NB4 (cell line): ENCODE measurements around the gene CNPY3.
"Not testable (repeated sequence)": the region's sequence is repeated elsewhere in the genome, so short reads cannot be mapped to it uniquely, and the experiment has no call there.

Experiments used
- DNase-seq: peaks from one replicate; pipeline ENCODE4 v3.0.0; 2010; ENCODE audit warnings: low read depth
- H3K4me3 ChIP-seq: one replicate; pipeline ENCODE4 v1.5.1; 2011; ENCODE audit warnings: mild to moderate bottlenecking, low read depth, low read length, moderate library complexity
- MYC ChIP-seq: IDR thresholded peaks from 2 replicates; pipeline ENCODE4 v1.6.1; 2011; ENCODE audit warnings: low read depth, low read length
- POLR2A ChIP-seq: IDR thresholded peaks from 2 replicates; pipeline ENCODE4 v1.6.1; 2011; ENCODE audit warnings: mild to moderate bottlenecking; ENCODE audit not compliant: insufficient read length; ENCODE audit errors: extremely low read depth
- TF ChIP-seq, protein P1 (sequence below): IDR thresholded peaks from one replicate; pipeline ENCODE4 v1.5.1; 2012; ENCODE audit warnings: low read depth, low read length
- TF ChIP-seq, protein P2 (sequence below): IDR thresholded peaks from 2 replicates; pipeline ENCODE4 v1.6.1; 2011; ENCODE audit warnings: low read depth, low read length

The CNPY3 gene

DNA sequence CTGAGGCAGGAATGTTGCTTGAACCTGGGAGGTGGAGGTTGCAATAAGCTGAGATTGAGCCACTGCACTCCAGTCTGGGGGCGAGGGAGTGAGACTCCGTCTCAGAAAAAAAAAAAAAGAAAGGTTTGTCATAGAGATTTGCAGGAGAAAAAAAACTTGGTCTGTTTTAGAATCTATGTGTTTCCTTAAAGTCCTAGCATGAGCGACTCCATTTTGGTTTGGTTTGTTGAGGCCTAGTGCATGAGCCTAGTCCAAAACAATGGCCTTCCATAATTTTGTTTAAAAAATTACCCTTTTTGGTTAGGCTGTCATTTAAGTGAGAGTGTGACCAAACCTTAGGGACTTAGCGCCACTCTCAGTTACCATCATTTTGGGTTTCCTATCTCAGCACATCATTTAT, 23.1 kb downstream of the CNPY3 start:
- no peak for DNase-seq
- TF ChIP-seq MYC (no peak), POLR2A (no peak)
- TF ChIP-seq, protein P1, sequence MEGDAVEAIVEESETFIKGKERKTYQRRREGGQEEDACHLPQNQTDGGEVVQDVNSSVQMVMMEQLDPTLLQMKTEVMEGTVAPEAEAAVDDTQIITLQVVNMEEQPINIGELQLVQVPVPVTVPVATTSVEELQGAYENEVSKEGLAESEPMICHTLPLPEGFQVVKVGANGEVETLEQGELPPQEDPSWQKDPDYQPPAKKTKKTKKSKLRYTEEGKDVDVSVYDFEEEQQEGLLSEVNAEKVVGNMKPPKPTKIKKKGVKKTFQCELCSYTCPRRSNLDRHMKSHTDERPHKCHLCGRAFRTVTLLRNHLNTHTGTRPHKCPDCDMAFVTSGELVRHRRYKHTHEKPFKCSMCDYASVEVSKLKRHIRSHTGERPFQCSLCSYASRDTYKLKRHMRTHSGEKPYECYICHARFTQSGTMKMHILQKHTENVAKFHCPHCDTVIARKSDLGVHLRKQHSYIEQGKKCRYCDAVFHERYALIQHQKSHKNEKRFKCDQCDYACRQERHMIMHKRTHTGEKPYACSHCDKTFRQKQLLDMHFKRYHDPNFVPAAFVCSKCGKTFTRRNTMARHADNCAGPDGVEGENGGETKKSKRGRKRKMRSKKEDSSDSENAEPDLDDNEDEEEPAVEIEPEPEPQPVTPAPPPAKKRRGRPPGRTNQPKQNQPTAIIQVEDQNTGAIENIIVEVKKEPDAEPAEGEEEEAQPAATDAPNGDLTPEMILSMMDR, result no peak
- TF ChIP-seq, protein P2, sequence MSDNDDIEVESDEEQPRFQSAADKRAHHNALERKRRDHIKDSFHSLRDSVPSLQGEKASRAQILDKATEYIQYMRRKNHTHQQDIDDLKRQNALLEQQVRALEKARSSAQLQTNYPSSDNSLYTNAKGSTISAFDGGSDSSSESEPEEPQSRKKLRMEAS, result no peak
- H3K4me3 ChIP-seq, result no peak overlapping the region

DNA sequence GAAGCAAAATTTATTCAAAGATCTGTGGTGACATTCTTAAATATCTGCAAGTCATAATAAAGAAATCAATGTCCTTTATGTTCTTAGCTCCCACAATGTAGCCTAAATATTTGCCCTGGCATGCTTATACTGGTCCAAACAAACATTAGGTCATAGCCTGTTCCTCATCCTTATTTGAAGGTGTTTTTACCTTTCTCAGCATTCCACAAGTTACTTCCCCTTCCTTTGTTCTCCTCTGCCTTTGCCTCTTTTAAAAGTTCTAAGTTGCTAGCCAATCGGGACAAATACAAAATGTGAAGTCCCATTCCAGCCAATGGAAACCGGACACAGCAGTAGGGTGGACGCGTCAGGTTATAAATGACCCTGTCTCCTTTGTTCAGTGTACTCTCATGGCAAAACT, 25.1 kb downstream of the CNPY3 start:
- not testable (repeated sequence) for DNase-seq, H3K4me3 ChIP-seq

DNA sequence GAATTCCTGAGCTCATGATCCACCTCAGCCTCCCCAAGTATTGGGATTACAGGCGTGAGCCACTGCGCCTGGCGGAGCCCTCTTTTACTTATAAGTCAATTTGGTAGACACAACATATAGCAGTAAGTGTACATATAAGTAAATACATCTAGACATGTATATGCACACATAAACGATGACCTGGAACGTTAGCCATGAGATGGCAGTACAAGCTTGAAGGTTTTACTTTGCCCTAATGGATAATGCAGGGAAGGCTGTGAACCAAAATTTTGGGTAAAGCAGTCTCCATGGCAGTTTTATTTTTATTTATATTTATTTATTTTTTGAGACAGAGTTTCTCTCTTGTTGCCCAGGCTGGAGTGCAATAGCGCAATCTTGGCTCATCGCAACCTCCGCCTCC, 28.8 kb downstream of the CNPY3 start:
- TF ChIP-seq MYC, result no peak
- TF ChIP-seq, protein P2, result no peak
- DNase-seq, result no peak
- no peak overlapping the region for H3K4me3 ChIP-seq

DNA sequence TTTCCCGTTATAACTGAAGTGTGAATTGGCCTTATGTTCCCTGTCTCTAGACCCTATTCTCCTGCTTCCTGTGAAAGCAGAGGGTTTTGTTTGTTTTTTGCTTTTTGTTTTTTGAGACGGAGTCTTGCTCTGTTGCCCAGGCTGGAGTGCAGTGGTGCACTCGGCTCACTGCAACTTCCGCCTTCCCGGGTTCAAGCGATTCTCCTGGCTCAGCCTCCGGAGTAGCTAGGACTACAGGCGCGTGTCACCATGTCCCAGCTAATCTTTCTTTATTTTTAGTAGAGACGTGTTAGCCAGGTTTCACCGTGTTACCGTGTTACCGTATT, 30.6 kb downstream of the CNPY3 start:
- DNase-seq, result no peak
- H3K4me3 ChIP-seq, result no peak overlapping the region
- TF ChIP-seq POLR2A, result no peak
- TF ChIP-seq, protein P1, result no peak
- TF ChIP-seq MYC, result no peak
- TF ChIP-seq, protein P2, result no peak

DNA sequence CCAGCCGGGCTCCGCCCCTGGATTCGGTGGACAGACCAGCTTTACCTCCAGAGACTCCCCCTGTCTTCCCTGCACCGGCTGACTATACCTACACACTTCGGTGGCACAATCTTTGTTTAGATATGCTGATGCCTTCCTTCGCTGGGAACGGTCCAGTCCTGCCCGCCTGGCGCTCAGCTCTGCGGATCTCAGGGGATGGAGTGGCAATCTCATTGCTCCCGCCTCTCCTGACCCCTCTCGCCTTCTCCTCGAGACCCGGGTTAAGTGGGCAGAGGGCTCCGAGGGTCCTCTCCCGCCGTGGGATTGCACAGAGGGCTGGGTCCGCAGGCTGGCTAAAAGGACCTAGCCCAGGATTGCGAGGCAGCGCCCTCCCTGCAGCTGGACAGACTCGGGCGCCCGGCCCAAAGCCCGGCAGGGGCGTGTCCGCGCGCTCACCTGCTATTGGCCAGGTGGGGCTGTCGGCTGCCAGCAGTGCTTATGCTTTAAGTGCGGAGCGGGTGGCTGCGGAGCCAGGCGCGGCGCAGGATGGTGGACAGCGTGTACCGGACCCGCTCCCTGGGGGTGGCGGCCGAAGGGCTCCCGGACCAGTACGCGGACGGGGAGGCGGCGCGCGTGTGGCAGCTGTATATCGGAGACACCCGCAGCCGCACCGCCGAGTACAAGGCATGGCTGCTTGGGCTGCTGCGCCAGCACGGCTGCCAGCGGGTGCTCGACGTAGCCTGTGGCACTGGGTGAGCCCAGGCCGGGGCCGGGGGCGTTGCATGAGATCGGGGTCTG, 31.2 kb downstream of the CNPY3 start, which contains the start of gene GNMT:
Gene GNMT (plus strand): TSS at position 512 of the 777 bp plus-strand sequence. CDS start 14 bp downstream, at position 526.
- no peak within 1 kb of the TSS for H3K4me3 ChIP-seq
- no peak for DNase-seq
- TF ChIP-seq, protein P2, result no peak

- no peak overlapping the region for H3K4me3 ChIP-seq
- DNase-seq, result no peak
Measured at GRCh38 chr6:42961020-42961470, 31.8 kb downstream of the CNPY3 start.

GRCh38 chr6:42962096-42962495, 32.8 kb downstream of the CNPY3 start:
- TF ChIP-seq POLR2A (no peak), MYC (no peak)
- TF ChIP-seq, protein P1, result no peak
- TF ChIP-seq, protein P2, result no peak
- no peak overlapping the region for H3K4me3 ChIP-seq
- no peak for DNase-seq

More at GRCh38 chr6:42961020-42961470, 31.8 kb downstream of the CNPY3 start:
- TF ChIP-seq MYC (no peak), POLR2A (no peak)
- TF ChIP-seq, protein P1, result no peak
- TF ChIP-seq, protein P2, result no peak
